WERI-Rb-1 (cell line): Measurements from ENCODE around the gene MADD.
A peak's percentile ranks its signal among the peaks of the same experiment; 100 is the strongest.

ENCODE experiments used
- DNase-seq: peaks from one replicate; pipeline ENCODE4 v3.0.0-alpha.2; 2020
- H3K27ac ChIP-seq: fragments of 250-450 bp; sonication (Bioruptor Pico); 2 replicates; pipeline ENCODE4 v1.5.1; 2020; ENCODE audit warnings: mild to moderate bottlenecking, moderate library complexity
- H3K27me3 ChIP-seq: fragments of 250-450 bp; sonication (Bioruptor Pico); 2 replicates; pipeline ENCODE4 v1.5.1; 2021; ENCODE audit warnings: mild to moderate bottlenecking, low read depth, moderate library complexity; ENCODE audit not compliant: insufficient read depth, severe bottlenecking
- H3K36me3 ChIP-seq: fragments of 250-450 bp; sonication (Bioruptor Pico); 2 replicates; pipeline ENCODE4 v1.5.1; 2020; ENCODE audit warnings: mild to moderate bottlenecking, moderate library complexity
- H3K4me3 ChIP-seq: 2 replicates; pipeline ENCODE4 v1.5.1; 2011; ENCODE audit warnings: low read depth, mild to moderate bottlenecking, control low read depth, low read length
- H3K9me3 ChIP-seq: fragments of 250-450 bp; sonication (Bioruptor Pico); 2 replicates; pipeline ENCODE4 v1.5.1; 2021; ENCODE audit warnings: mild to moderate bottlenecking, moderate library complexity; ENCODE audit not compliant: severe bottlenecking
- CTCF ChIP-seq: IDR thresholded peaks from 2 replicates; pipeline ENCODE4 v1.5.1; 2011; ENCODE audit warnings: low read depth, mild to moderate bottlenecking, control low read depth, inconsistent platforms, low read length

MADD gene

GRCh38 chr11:47280099-47280498 is 10.2 kb downstream of the MADD start:
- TF ChIP-seq CTCF = no peak
- H3K27me3 ChIP-seq = no peaks in the 10 kb centered on the region
- H3K9me3 ChIP-seq = no peaks in the 10 kb centered on the region
- H3K27ac ChIP-seq = no peak overlapping the region
- no peak for DNase-seq
- H3K4me3 ChIP-seq = no peak overlapping the region
- peaks cover 98% of the 10 kb centered on the region for H3K36me3 ChIP-seq

- H3K27me3 ChIP-seq = no peaks in the 10 kb centered on the region
- no peaks in the 10 kb centered on the region for H3K9me3 ChIP-seq
- TF ChIP-seq CTCF = no peak
- H3K27ac ChIP-seq = no peak overlapping the region
- no peak overlapping the region for H3K4me3 ChIP-seq
- H3K36me3 ChIP-seq = peaks cover 98% of the 10 kb centered on the region
- DNase-seq = no peak
These were observed 10.9 kb downstream of the MADD start for GRCh38 chr11:47280860-47281259.

GRCh38 chr11:47282462-47282861 is 12.5 kb downstream of the MADD start:
- no peak for DNase-seq
- no peak overlapping the region for H3K27ac ChIP-seq
- TF ChIP-seq CTCF = no peak
- peaks cover 98% of the 10 kb centered on the region for H3K36me3 ChIP-seq
- H3K9me3 ChIP-seq = no peaks in the 10 kb centered on the region
- H3K27me3 ChIP-seq = no peaks in the 10 kb centered on the region
- H3K4me3 ChIP-seq = no peak overlapping the region

GRCh38 chr11:47284151-47284550 is 14.2 kb downstream of the MADD start:
- DNase-seq = no peak
- Histone ChIP-seq H3K36me3 (peaks cover 95% of the 10 kb centered on the region), H3K4me3 (no peak overlapping the region), H3K9me3 (no peaks in the 10 kb centered on the region), H3K27me3 (no peaks in the 10 kb centered on the region), H3K27ac (no peak overlapping the region)
- no peak for TF ChIP-seq CTCF

- no peak for TF ChIP-seq CTCF
- Histone ChIP-seq H3K27ac (peak overlapping the region; percentile 77), H3K4me3 (no peak overlapping the region), H3K9me3 (no peaks in the 10 kb centered on the region), H3K27me3 (no peaks in the 10 kb centered on the region), H3K36me3 (peaks cover 95% of the 10 kb centered on the region)
- DNase-seq = peak; percentile 51
These were observed 16.2 kb downstream of the MADD start for GRCh38 chr11:47285969-47286770.

- Histone ChIP-seq H3K36me3 (peaks cover 95% of the 10 kb centered on the region), H3K27ac (no peak overlapping the region), H3K4me3 (no peak overlapping the region), H3K27me3 (no peaks in the 10 kb centered on the region), H3K9me3 (no peaks in the 10 kb centered on the region)
- TF ChIP-seq CTCF = no peak
- DNase-seq = no peak
These were observed 18.1 kb downstream of the MADD start for GRCh38 chr11:47288066-47288465.
